ENCODE results near the gene LRP1B. TPM values are rescaled to one million over a fixed set of nuclear protein-coding genes. Genes with fewer than 3 reads are reported as not detected.

LRP1B gene
- total RNA-seq, 4 donors from 2014 or later = 0.42 to 0.71 (median 0.65) TPM

- H3K4me3 ChIP-seq = no peak overlapping the region
- H3K27ac ChIP-seq (replicated peaks in 1 of 4) = no peak overlapping the region
- WGBS = 61% methylated on average over 3 of the region's 3 CpGs
- H3K27me3 ChIP-seq = no peaks in the 10 kb centered on the region
- no peak for DNase-seq (ENCODE audit: extremely low spot score)
- no peaks in the 10 kb centered on the region for H3K9me3 ChIP-seq
- H3K36me3 ChIP-seq = no peaks in the 10 kb centered on the region
- no peak for TF ChIP-seq EP300 (IDR thresholded peaks at IDR 0.05)
- TF ChIP-seq POLR2AphosphoS5 (IDR thresholded peaks at IDR 0.05) = no peak
- no peak for TF ChIP-seq POLR2A (IDR thresholded peaks at IDR 0.05; ENCODE audit: low read depth)
- TF ChIP-seq CTCF (IDR thresholded peaks at IDR 0.05) = no peak
- intact Hi-C loops (cut with DNase I) = no loop called here
- no peaks in the 10 kb centered on the region for H3K4me1 ChIP-seq
Measured at GRCh38 chr2:140457483-140457882, 1673.3 kb downstream of the LRP1B start.

DNA sequence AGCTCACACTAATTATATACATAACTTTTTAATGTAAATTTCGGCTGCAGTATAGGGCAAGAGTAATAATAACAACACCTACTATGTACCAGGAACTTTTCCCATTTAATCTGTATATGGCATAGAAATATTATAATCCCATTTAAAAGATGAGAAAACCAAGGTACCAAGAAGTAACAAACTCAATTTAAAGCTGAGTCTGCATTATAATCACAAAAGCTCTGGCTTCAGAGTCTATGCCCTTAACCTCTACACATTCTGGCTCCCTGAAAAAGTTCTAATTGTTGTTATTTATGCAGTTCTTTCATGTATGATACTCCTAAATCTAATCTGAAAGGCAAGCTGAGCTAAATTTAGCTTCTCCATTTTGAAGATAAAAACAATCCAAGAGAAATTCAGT lies 1675.5 kb downstream of the LRP1B start:
- WGBS = 77% methylated on average over 1 of the region's 1 CpG
- DNase-seq (ENCODE audit: extremely low spot score) = no peak
- intact Hi-C loops (cut with DNase I) = no loop called here
- H3K9me3 ChIP-seq = no peaks in the 10 kb centered on the region
- H3K27me3 ChIP-seq = no peaks in the 10 kb centered on the region
- H3K4me3 ChIP-seq = no peak overlapping the region
- H3K36me3 ChIP-seq = no peaks in the 10 kb centered on the region
- no peak overlapping the region for H3K27ac ChIP-seq (replicated peaks in 1 of 4)
- no peaks in the 10 kb centered on the region for H3K4me1 ChIP-seq
- no peak for TF ChIP-seq CTCF (IDR thresholded peaks at IDR 0.05)
- TF ChIP-seq POLR2A (IDR thresholded peaks at IDR 0.05; ENCODE audit: low read depth) = no peak

- intact Hi-C loops (cut with DNase I) = no loop called here
- Histone ChIP-seq H3K4me3 (no peak overlapping the region), H3K27me3 (no peaks in the 10 kb centered on the region), H3K4me1 (no peaks in the 10 kb centered on the region), H3K9me3 (no peaks in the 10 kb centered on the region), H3K36me3 (no peaks in the 10 kb centered on the region), H3K27ac (replicated peaks in 1 of 4) (no peak overlapping the region)
- 61% methylated on average over 3 of the region's 3 CpGs for WGBS
- TF ChIP-seq CTCF (IDR thresholded peaks at IDR 0.05) (no peak), EP300 (IDR thresholded peaks at IDR 0.05) (no peak), POLR2A (IDR thresholded peaks at IDR 0.05; ENCODE audit: low read depth) (no peak), POLR2AphosphoS5 (IDR thresholded peaks at IDR 0.05) (no peak)
- no peak for DNase-seq (ENCODE audit: extremely low spot score)
Measured at GRCh38 chr2:140454717-140455116, 1676.1 kb downstream of the LRP1B start.

GRCh38 chr2:140451324-140451723 lies 1679.5 kb downstream of the LRP1B start:
- TF ChIP-seq POLR2AphosphoS5 (IDR thresholded peaks at IDR 0.05) (no peak), CTCF (IDR thresholded peaks at IDR 0.05) (no peak), POLR2A (IDR thresholded peaks at IDR 0.05; ENCODE audit: low read depth) (no peak), EP300 (IDR thresholded peaks at IDR 0.05) (no peak)

GRCh38 chr2:140442319-140442718 lies 1688.5 kb downstream of the LRP1B start:
- DNase-seq (ENCODE audit: extremely low spot score) = no peak
- intact Hi-C loops (cut with DNase I) = no loop called here

More at GRCh38 chr2:140451324-140451723, 1679.5 kb downstream of the LRP1B start:
- no peaks in the 10 kb centered on the region for H3K4me1 ChIP-seq
- H3K9me3 ChIP-seq = no peaks in the 10 kb centered on the region
- H3K27ac ChIP-seq (replicated peaks in 1 of 4) = no peak overlapping the region
- intact Hi-C loops (cut with DNase I) = no loop called here
- H3K36me3 ChIP-seq = no peaks in the 10 kb centered on the region
- H3K4me3 ChIP-seq = no peak overlapping the region
- no peak for DNase-seq (ENCODE audit: extremely low spot score)
- no peaks in the 10 kb centered on the region for H3K27me3 ChIP-seq

More at GRCh38 chr2:140442319-140442718, 1688.5 kb downstream of the LRP1B start:
- Histone ChIP-seq H3K36me3 (no peaks in the 10 kb centered on the region), H3K9me3 (no peaks in the 10 kb centered on the region), H3K4me1 (no peaks in the 10 kb centered on the region), H3K27me3 (no peaks in the 10 kb centered on the region), H3K4me3 (no peak overlapping the region), H3K27ac (replicated peaks in 1 of 4) (no peak overlapping the region)
- TF ChIP-seq POLR2AphosphoS5 (IDR thresholded peaks at IDR 0.05) = no peak
- TF ChIP-seq POLR2A (IDR thresholded peaks at IDR 0.05; ENCODE audit: low read depth) = no peak
- no peak for TF ChIP-seq EP300 (IDR thresholded peaks at IDR 0.05)
- no peak for TF ChIP-seq CTCF (IDR thresholded peaks at IDR 0.05)
- WGBS = 68% methylated on average over 7 of the region's 7 CpGs

Measured in esophagus muscularis mucosa (tissue), 4 donors.